ENCODE results near the gene POFUT1. TPM values are rescaled to one million over a fixed set of nuclear protein-coding genes. Genes with fewer than 3 reads are reported as not detected.

POFUT1 gene
- polyA plus RNA-seq, 1 of the 3 experiments (the other 2 are of a cell fraction), result 35.6 TPM

DNA sequence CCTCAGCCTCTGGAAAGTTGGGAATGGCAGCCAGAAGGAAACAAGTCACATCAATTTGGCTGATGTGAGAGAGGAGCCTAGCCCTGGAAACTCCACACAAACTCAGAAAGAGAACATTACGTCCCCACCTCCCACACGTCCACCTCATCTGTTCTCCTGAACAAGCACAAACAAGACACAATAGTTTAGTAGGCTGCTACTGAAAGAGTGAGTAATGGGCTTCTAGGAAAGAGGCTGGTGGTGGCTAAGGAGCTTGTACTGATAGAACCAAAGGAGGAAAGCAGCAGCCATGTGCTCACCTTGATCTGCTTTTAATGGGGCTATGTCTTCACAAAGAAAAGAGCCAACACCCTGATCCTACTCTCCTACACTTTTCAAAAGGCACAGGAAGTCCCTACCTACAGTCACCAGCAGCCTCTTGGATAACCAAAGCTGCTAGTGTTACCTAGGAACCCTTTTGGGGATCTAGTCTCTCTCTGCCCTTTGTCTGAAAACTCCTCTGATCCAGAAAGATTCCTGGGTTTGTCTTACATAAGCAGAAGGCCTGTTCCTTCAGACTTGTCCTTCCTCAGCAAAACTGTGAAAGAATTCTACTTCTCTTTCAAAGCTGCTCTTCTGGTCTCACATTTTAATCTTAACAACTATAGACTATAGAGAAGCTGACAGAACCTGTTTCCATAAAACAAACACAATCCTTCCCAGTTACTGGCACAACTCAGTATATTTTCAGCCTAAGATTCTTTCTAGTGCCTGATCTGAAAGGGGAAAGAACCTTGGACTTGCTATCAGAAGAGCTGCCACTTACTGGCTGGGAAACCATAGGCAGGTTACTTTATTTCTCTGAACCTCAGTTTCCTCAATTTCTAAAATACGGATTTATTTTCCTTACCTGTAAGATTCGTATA is 3.2 kb upstream of the POFUT1 start:
- no peaks in the 10 kb centered on the region for H3F3A ChIP-seq (replicated peaks; ENCODE audit: insufficient read depth)
- H3K79me2 ChIP-seq (ENCODE audit: insufficient read depth), result peaks cover 96% of the 10 kb centered on the region
- no peak overlapping the region; a peak in 1 of 4 replicates for H3K4me3 ChIP-seq (ENCODE audit: low read depth in 2 of 2, low read length in 1 of 2)
- no peaks in the 10 kb centered on the region for H3K9me2 ChIP-seq
- POLR2A ChIA-PET, result no interaction called here
- no peaks in the 10 kb centered on the region for H3K9me3 ChIP-seq
- no peak overlapping the region for H2AFZ ChIP-seq (ENCODE audit: low read depth)
- no peak overlapping the region for H3K27ac ChIP-seq (ENCODE audit: low read depth in 2 of 2, low read length in 1 of 2)
- CTCF ChIA-PET, result interaction anchor here (1.4 kb wide), 1 partner anchor 10 kb away, joined by 4 read pairs; no protein-coding TSS in a partner anchor
- H3K9ac ChIP-seq, result peak overlapping the region; percentile 82
- no peaks in the 10 kb centered on the region for H3K27me3 ChIP-seq (ENCODE audit: insufficient read depth)
- peaks cover 19 to 39% of the 10 kb centered on the region in 2 experiments for H3K36me3 ChIP-seq (replicated peaks in 1 of 2; ENCODE audit: control insufficient read depth in 1 of 2, insufficient read depth in 2 of 2, low read length in 1 of 2)
- H3K4me2 ChIP-seq, result peak overlapping the region; percentile 92; the same call in 1 of the 2 replicates
- peaks cover 31 to 35% of the 10 kb centered on the region in 2 experiments; a peak in 3 of 4 replicates for H3K4me1 ChIP-seq (ENCODE audit: control insufficient read depth in 1 of 2, insufficient read depth in 2 of 2, low read depth in 1 of 2, low read length in 1 of 2)
- TF ChIP-seq CHD2 (IDR thresholded peaks at IDR 0.05; ENCODE audit: low read length, partially characterized antibody) (no peak), TAF1 (IDR thresholded peaks at IDR 0.05; ENCODE audit: borderline replicate concordance, low read depth, low read length) (no peak), MEF2A (IDR thresholded peaks at IDR 0.05; ENCODE audit: borderline replicate concordance, low read depth) (no peak)
- H4K20me1 ChIP-seq (ENCODE audit: insufficient read depth), result peaks cover 35% of the 10 kb centered on the region
- DNase-seq, result no peak
- WGBS (ENCODE audit: low lambda C conversion rate), result 93% methylated on average over 4 of the region's 4 CpGs

DNA sequence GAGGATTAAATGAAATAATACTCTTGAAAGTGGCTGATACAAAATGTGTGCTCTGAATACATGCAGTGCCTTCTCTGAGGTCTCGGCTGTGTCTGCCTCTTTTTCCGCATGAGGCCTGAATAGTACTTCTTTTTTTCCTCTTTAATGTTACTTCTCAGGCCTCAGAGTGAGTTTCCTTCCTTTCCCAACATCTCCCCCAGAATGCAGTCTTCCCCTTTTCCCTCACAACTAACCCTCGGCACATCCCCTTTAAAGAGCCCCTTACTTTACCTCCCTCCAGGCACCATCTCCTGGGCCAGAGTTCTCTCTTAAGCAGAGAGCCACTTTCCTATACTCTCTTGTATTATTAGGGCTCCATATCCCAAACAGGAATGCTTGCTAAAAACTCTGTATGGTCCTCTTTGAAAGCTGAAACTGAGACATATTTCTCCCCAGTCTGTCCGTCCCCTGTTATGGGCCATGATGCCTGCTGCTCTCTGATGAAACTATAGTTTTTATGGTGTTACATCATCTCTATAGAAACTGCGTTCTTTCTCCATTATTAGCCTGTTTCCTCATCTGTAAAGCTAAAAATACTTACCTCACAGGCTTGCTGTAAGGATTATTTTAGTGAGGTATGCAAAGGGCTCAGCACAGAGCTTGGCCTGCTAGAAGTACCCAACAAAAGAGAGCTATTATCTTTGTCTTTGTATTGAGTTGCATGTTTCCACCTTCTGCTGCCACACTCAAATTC is 2.4 kb upstream of the POFUT1 start:
- TF ChIP-seq POLR2AphosphoS5 (IDR thresholded peaks at IDR 0.05; ENCODE audit: low read depth, low read length), result no peak
- no peak for TF ChIP-seq FOSL2 (IDR thresholded peaks at IDR 0.05; ENCODE audit: borderline replicate concordance, low read depth)
- no peak for TF ChIP-seq TEAD4 (IDR thresholded peaks at IDR 0.05; ENCODE audit: borderline replicate concordance, insufficient read depth)
- no peak for TF ChIP-seq YY1 (IDR thresholded peaks at IDR 0.05; ENCODE audit: low read depth)
- no peak for TF ChIP-seq RFX5 (IDR thresholded peaks at IDR 0.05; ENCODE audit: low read length)
- POLR2A ChIA-PET, result no interaction called here
- peaks cover 13 to 40% of the 10 kb centered on the region in 2 experiments for H3K36me3 ChIP-seq (replicated peaks in 1 of 2; ENCODE audit: control insufficient read depth in 1 of 2, insufficient read depth in 2 of 2, low read length in 1 of 2)
- peak overlapping the region; percentile 92 for H3K4me2 ChIP-seq
- peaks cover 97% of the 10 kb centered on the region for H3K79me2 ChIP-seq (ENCODE audit: insufficient read depth)
- H3K4me1 ChIP-seq (ENCODE audit: control insufficient read depth in 1 of 2, insufficient read depth in 2 of 2, low read depth in 1 of 2, low read length in 1 of 2), result peaks cover 31 to 35% of the 10 kb centered on the region in 2 experiments; a peak in 3 of 4 replicates
- H3K9ac ChIP-seq, result peak overlapping the region; percentile 82
- no peaks in the 10 kb centered on the region for H3F3A ChIP-seq (replicated peaks; ENCODE audit: insufficient read depth)
- DNase-seq, result no peak
- peak overlapping the region in 1 of 2 experiments; percentile 22; a peak in 1 of 4 replicates for H3K27ac ChIP-seq (ENCODE audit: low read depth in 2 of 2, low read length in 1 of 2)
- peaks cover 35% of the 10 kb centered on the region for H4K20me1 ChIP-seq (ENCODE audit: insufficient read depth)
- CTCF ChIA-PET, result interaction anchor here (0.7 to 1.4 kb wide), 2 partner anchors 9 to 305 kb away, joined by 4 read pairs; no protein-coding TSS in a partner anchor
- no peaks in the 10 kb centered on the region for H3K9me2 ChIP-seq
- no peak overlapping the region for H2AFZ ChIP-seq (ENCODE audit: low read depth)
- H3K9me3 ChIP-seq, result no peaks in the 10 kb centered on the region
- no peaks in the 10 kb centered on the region for H3K27me3 ChIP-seq (ENCODE audit: insufficient read depth)
- WGBS (ENCODE audit: low lambda C conversion rate), result 92% methylated on average over 5 of the region's 5 CpGs
- H3K4me3 ChIP-seq (ENCODE audit: low read depth in 2 of 2, low read length in 1 of 2), result peak overlapping the region in 1 of 2 experiments; percentile 88; a peak in 2 of 4 replicates

Measured in SK-N-SH (cell line).